Endothelial cell of umbilical vein (primary cell): ENCODE results near the gene PARD3B. TPM values are rescaled to one million over a fixed set of nuclear protein-coding genes. Genes with fewer than 3 reads are reported as not detected.

Source experiments
- BruUV-seq: library from RNA; stranded (reverse); fragments of 400-500 nt; replicated peaks from 2 replicates; lab custom pipeline; 2021; lab: Mats Ljungman, UMichigan
- CTCF ChIA-PET: fragments of 300-600, 350-600 bp; sonication (Branson Sonifier 250); formaldehyde crosslinking; loops from one replicate; lab custom pipeline; 2021; ENCODE audit warnings: antibody characterized with exemption, inconsistent platforms; lab: Charles Lee
- POLR2A ChIA-PET: fragments of 300-600, 350-600 bp; sonication (Branson Sonifier 250); formaldehyde crosslinking; loops from one replicate; lab custom pipeline; 2021; ENCODE audit warnings: antibody characterized with exemption, inconsistent platforms; lab: Charles Lee
- DNase-seq: peaks from one replicate; pipeline ENCODE4 v3.0.0-alpha.2; 2011; ENCODE audit warnings: low read depth, low spot score
- FAIRE-seq: peaks from 2 replicates; lab custom pipeline; 2011; peaks lifted over from hg19 to GRCh38; lab: Jason Lieb, UNC
- H2AFZ ChIP-seq: 2 replicates; pipeline ENCODE4 v1.6.0; 2012; ENCODE audit warnings: low read depth, low read length, control low read depth, inconsistent platforms
- H3K27ac ChIP-seq: 2 replicates; pipeline ENCODE4 v1.5.1; 2011; ENCODE audit warnings: low read depth, mild to moderate bottlenecking, control low read depth, low read length, moderate library complexity; ENCODE audit not compliant: insufficient read depth
- H3K27me3 ChIP-seq, 2 experiments: 2 replicates each; pipeline versions ENCODE4 v1.6.0 to v1.6.1; 2011; ENCODE audit warnings: low read length in 2 of 2, mixed read lengths in 1 of 2; ENCODE audit not compliant: control insufficient read depth in 2 of 2, insufficient read depth in 2 of 2
- H3K36me3 ChIP-seq, 2 experiments: 2 replicates in 1 of 2; 3 replicates in 1 of 2; pipeline ENCODE4 v1.5.1; 2011; ENCODE audit warnings: low read length in 2 of 2, mild to moderate bottlenecking in 1 of 2, moderate library complexity in 1 of 2; ENCODE audit not compliant: control insufficient read depth in 2 of 2, insufficient read depth in 2 of 2; ENCODE audit errors: extremely low read depth in 1 of 2
- H3K4me1 ChIP-seq: 3 replicates; pipeline ENCODE4 v1.5.1; 2011; ENCODE audit warnings: mild to moderate bottlenecking, low read length; ENCODE audit not compliant: control insufficient read depth, insufficient read depth; ENCODE audit errors: extremely low read depth
- H3K4me2 ChIP-seq: 2 replicates; pipeline ENCODE4 v1.6.1; 2011; ENCODE audit warnings: low read length, control low read depth, mixed read lengths; ENCODE audit not compliant: insufficient read depth
- H3K4me3 ChIP-seq, 3 experiments: fragments of 200-600 bp in 1 of 3; sonication (generic), shearing (Covaris generic) in 1 of 3; replicated peaks in 1 of 3; 2 replicates each; pipeline ENCODE4 v1.5.1; 2011 to 2016; ENCODE audit warnings: control low read depth in 3 of 3, low read length in 3 of 3, mild to moderate bottlenecking in 2 of 3, inconsistent platforms in 1 of 3, low read depth in 1 of 3, moderate library complexity in 1 of 3; ENCODE audit not compliant: insufficient read depth in 1 of 3
- H3K79me2 ChIP-seq: 2 replicates; pipeline ENCODE4 v1.6.0; 2012; ENCODE audit warnings: low read length, inconsistent platforms; ENCODE audit not compliant: control insufficient read depth, insufficient read depth
- H3K9ac ChIP-seq: replicated peaks from 2 replicates; pipeline ENCODE3; 2011; ENCODE audit warnings: low read length, control low read depth; ENCODE audit not compliant: insufficient read depth; ENCODE audit errors: extremely low read depth
- H3K9me1 ChIP-seq: replicated peaks from 3 replicates; pipeline ENCODE4 v1.6.0; 2011; ENCODE audit warnings: mild to moderate bottlenecking, low read length; ENCODE audit not compliant: control insufficient read depth, insufficient read depth; ENCODE audit errors: extremely low read depth
- H3K9me3 ChIP-seq: replicated peaks from 2 replicates; pipeline ENCODE4 v1.5.1; 2012; ENCODE audit warnings: low read length, inconsistent platforms; ENCODE audit not compliant: control insufficient read depth, insufficient read depth
- H4K20me1 ChIP-seq: replicated peaks from 2 replicates; pipeline ENCODE3; 2011; ENCODE audit warnings: mild to moderate bottlenecking, low read length; ENCODE audit not compliant: control insufficient read depth, insufficient read depth; ENCODE audit errors: extremely low read depth
- CTCF ChIP-seq, 2 donors: IDR thresholded peaks; 1 replicate in 1 of 2; 2 replicates in 1 of 2; pipeline ENCODE4 v1.5.1; 2011; ENCODE audit warnings: low read length in 2 of 2, mild to moderate bottlenecking in 2 of 2, moderate library complexity in 2 of 2, control low read depth in 1 of 2, inconsistent platforms in 1 of 2, low read depth in 1 of 2; ENCODE audit not compliant: insufficient read depth in 1 of 2; ENCODE audit errors: extremely low read depth in 1 of 2
- EZH2 ChIP-seq: IDR thresholded peaks from 2 replicates; pipeline ENCODE4 v1.6.1; 2012; ENCODE audit warnings: borderline replicate concordance, low read depth, mild to moderate bottlenecking, moderate library complexity, low read length, inconsistent platforms; ENCODE audit not compliant: severe bottlenecking
- FOS ChIP-seq: IDR thresholded peaks from 2 replicates; pipeline ENCODE4 v1.6.1; 2011; ENCODE audit warnings: mild to moderate bottlenecking, low read length, moderate library complexity, borderline replicate concordance; ENCODE audit not compliant: insufficient read depth
- GATA2 ChIP-seq: IDR thresholded peaks from 2 replicates; pipeline ENCODE4 v1.7.0; 2011; ENCODE audit warnings: low read depth, mild to moderate bottlenecking, moderate library complexity, mixed read lengths, low read length; ENCODE audit not compliant: insufficient read length, insufficient read depth
- JUN ChIP-seq: IDR thresholded peaks from 2 replicates; pipeline ENCODE4 v1.6.1; 2011; ENCODE audit warnings: borderline replicate concordance, low read depth; ENCODE audit not compliant: insufficient read length, insufficient read depth
- MAX ChIP-seq: IDR thresholded peaks from 2 replicates; pipeline ENCODE4 v1.6.1; 2011; ENCODE audit not compliant: insufficient read depth, insufficient read length
- MYC ChIP-seq: IDR thresholded peaks from one replicate; pipeline ENCODE4 v1.6.1; 2011; ENCODE audit warnings: mild to moderate bottlenecking, low read depth, low read length
- POLR2A ChIP-seq: IDR thresholded peaks from 2 replicates; pipeline ENCODE4 v1.6.1; 2012; ENCODE audit warnings: low read depth, mild to moderate bottlenecking, control low read depth, low read length
- POLR2AphosphoS5 ChIP-seq: IDR thresholded peaks from 2 replicates; pipeline ENCODE4 v1.6.1; 2012; ENCODE audit warnings: low read depth, mild to moderate bottlenecking, control low read depth, low read length, moderate library complexity; ENCODE audit not compliant: insufficient read depth
- dilution Hi-C: fragments of 300-500 bp; cut with MboI; formaldehyde crosslinking; loops from one replicate; pipeline ENCODE4 v1.15.0; 2019; ENCODE audit warnings: low sequenced_read_pairs; ENCODE audit not compliant: extremely low pct_ligation_motif_present
- intact Hi-C: fragments of 100-400 bp; cut with micrococcal nuclease; formaldehyde crosslinking; loops from one replicate; pipeline ENCODE4 v1.10.0; 2022
- polyA plus RNA-seq, 4 experiments: library from polyadenylated mRNA; depleted of rRNA in 3 of 4; stranded (reverse) in 3 of 4; unstranded in 1 of 4; fragments of >200 nt; gene quantifications; 2 replicates each; pipeline versions ENCODE4 v1.2.1 to v1.2.3, GENCODE V29; 2011 to 2012; ENCODE audit warnings: missing spikeins in 1 of 4
- total RNA-seq: library from RNA; stranded (reverse); gene quantifications from 2 replicates; pipeline ENCODE4 v1.2.3, GENCODE V29; 2021

Gene PARD3B
- total and polyA plus RNA-seq, 2 donors (not counting 3 experiments of a cell fraction or from before 2014, with no cell fraction given), result 2.2 to 30.9 TPM

GRCh38 chr2:205565142-205565522, 1019.9 kb downstream of the PARD3B start:
- no peak for FAIRE-seq

GRCh38 chr2:205566606-205567168, 1021.4 kb downstream of the PARD3B start:
- intact Hi-C loops, result loop anchor here (10.0 kb wide), 2 partner anchors 242 to 692 kb away; no protein-coding TSS in a partner anchor
- Histone ChIP-seq H3K36me3 (no peaks in the 10 kb centered on the region), H2AFZ (no peak overlapping the region), H3K79me2 (no peaks in the 10 kb centered on the region), H3K4me3 (no peak overlapping the region), H4K20me1 (no peaks in the 10 kb centered on the region), H3K4me1 (no peaks in the 10 kb centered on the region), H3K4me2 (no peak overlapping the region), H3K27ac (no peak overlapping the region), H3K9me3 (no peaks in the 10 kb centered on the region), H3K9ac (no peak overlapping the region), H3K9me1 (no peaks in the 10 kb centered on the region), H3K27me3 (no peaks in the 10 kb centered on the region)
- dilution Hi-C loops, result no loop called here
- FAIRE-seq, result no peak
- ChIA-PET POLR2A (no interaction called here), CTCF (no interaction called here)
- BruUV-seq, result no TSS peak
- TF ChIP-seq EZH2 (no peak), GATA2 (no peak), POLR2AphosphoS5 (no peak), MAX (no peak), MYC (no peak), FOS (no peak), JUN (no peak), CTCF (IDR thresholded peaks at IDR 0.05; ENCODE audit: extremely low read depth in 1 of 2, insufficient read depth in 1 of 2, low read depth in 1 of 2, low read length in 2 of 2) (no peak), POLR2A (no peak)
- no peak for DNase-seq

More at GRCh38 chr2:205565142-205565522, 1019.9 kb downstream of the PARD3B start:
- H3K36me3 ChIP-seq, result no peaks in the 10 kb centered on the region
- no peaks in the 10 kb centered on the region for H3K27me3 ChIP-seq
- no peaks in the 10 kb centered on the region for H3K4me1 ChIP-seq
- no peak overlapping the region for H3K4me2 ChIP-seq
- POLR2A ChIA-PET, result no interaction called here
- no TSS peak for BruUV-seq
- H2AFZ ChIP-seq, result no peak overlapping the region
- TF ChIP-seq POLR2AphosphoS5, result no peak
- H3K9me1 ChIP-seq, result no peaks in the 10 kb centered on the region
- H3K9ac ChIP-seq, result no peak overlapping the region
- no peak overlapping the region for H3K4me3 ChIP-seq
- CTCF ChIA-PET, result no interaction called here
- dilution Hi-C loops, result no loop called here
- intact Hi-C loops, result loop anchor here (10.0 kb wide), 2 partner anchors 240 to 690 kb away; no protein-coding TSS in a partner anchor
- H3K27ac ChIP-seq, result no peak overlapping the region
- H4K20me1 ChIP-seq, result no peaks in the 10 kb centered on the region
- no peaks in the 10 kb centered on the region for H3K79me2 ChIP-seq
- no peaks in the 10 kb centered on the region for H3K9me3 ChIP-seq
- DNase-seq, result no peak
